Mucosa of stomach (tissue), 1 donor: Measurements from ENCODE around the gene CLEC18A.
"Not testable (repeated sequence)": the region's sequence is repeated elsewhere in the genome, so short reads cannot be mapped to it uniquely, and the experiment has no call there.

ENCODE experiments used
- H3K27me3 ChIP-seq: one replicate; pipeline ENCODE4 v1.7.0; 2013; ENCODE audit warnings: mild to moderate bottlenecking, low read length; ENCODE audit not compliant: control insufficient read depth, insufficient read depth
- H3K36me3 ChIP-seq: one replicate; pipeline ENCODE4 v1.7.0; 2013; ENCODE audit warnings: low read length; ENCODE audit not compliant: control insufficient read depth, insufficient read depth
- H3K4me1 ChIP-seq: one replicate; pipeline ENCODE4 v1.7.0; 2013; ENCODE audit warnings: mild to moderate bottlenecking, low read length; ENCODE audit not compliant: control insufficient read depth, insufficient read depth
- H3K4me3 ChIP-seq: one replicate; pipeline ENCODE4 v1.7.0; 2013; ENCODE audit warnings: low read length
- H3K9ac ChIP-seq: one replicate; pipeline ENCODE4 v1.7.0; 2013; ENCODE audit warnings: mild to moderate bottlenecking, low read length, moderate library complexity
- H3K9me3 ChIP-seq: one replicate; pipeline ENCODE4 v1.7.0; 2013; ENCODE audit warnings: mild to moderate bottlenecking, low read length, moderate library complexity; ENCODE audit not compliant: control insufficient read depth
- donor health status: Pancreatic carcinoma.

The CLEC18A gene

DNA sequence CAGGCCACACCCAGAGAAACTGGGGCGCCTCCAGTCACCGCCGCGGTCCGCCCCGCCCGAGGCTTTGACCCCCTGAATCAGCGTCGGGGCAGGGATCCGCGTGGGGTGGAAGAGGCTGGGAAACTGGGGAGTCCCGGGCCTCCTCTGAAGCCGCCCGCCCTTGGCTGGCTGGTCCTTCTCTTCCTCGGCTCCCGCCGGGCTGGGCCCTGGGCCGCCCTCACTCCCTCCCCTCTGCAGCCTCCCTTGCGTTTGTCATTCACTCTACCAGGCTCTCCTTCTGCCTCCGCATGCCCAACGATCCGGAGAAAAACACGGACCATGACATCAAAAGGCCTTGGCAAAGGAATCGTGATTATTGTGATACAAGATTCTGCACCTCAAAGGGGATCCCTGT lies 14.5 kb downstream of the CLEC18A start:
- not testable (repeated sequence) for H3K36me3 ChIP-seq, H3K4me1 ChIP-seq, H3K4me3 ChIP-seq, H3K9me3 ChIP-seq, H3K27me3 ChIP-seq, H3K9ac ChIP-seq

DNA sequence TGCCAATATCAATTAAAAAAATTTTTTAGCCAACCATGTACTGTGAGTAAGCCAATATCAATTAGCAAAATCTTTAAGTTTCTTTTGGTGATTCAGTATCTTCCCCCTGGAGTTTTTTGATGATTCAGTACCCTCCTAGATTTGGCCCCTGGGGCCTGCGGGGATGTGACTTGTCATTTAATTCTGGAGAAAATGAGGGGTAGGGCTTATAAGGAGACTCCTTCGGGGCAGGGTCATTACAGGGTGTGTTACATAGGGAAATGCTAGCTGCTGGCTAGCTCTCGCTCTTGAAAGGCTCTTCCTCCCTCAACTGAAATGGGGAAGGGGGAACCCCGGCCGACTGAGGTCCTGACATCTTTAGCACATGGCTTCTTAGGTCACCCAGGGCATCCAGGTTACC lies 16.6 kb downstream of the CLEC18A start:
- not testable (repeated sequence) for H3K4me1 ChIP-seq, H3K27me3 ChIP-seq, H3K4me3 ChIP-seq, H3K9ac ChIP-seq, H3K36me3 ChIP-seq, H3K9me3 ChIP-seq

DNA sequence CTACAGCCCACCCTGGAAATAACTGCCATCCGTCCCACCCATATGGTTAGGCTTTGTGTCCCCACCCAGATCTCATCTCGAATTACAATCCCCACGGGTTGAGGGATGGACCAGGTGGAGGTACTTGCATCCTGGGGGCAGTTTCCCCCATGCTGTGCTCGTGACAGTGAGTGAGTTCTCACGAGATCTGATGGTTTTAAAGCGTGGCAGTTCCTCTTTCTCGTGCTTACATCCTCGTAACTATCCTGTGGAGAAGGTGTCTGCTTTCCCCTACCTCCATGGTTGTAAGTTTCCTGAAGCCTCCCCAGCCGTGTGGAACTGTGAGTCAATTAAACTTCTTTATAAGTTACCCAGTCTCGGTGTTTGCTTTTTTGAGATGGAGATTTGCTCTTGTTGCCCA lies 17.0 kb downstream of the CLEC18A start:
- H3K4me1 ChIP-seq, H3K36me3 ChIP-seq, H3K9me3 ChIP-seq, H3K4me3 ChIP-seq, H3K27me3 ChIP-seq, H3K9ac ChIP-seq: not testable (repeated sequence)

GRCh38 chr16:69969657-69970056 lies 18.5 kb downstream of the CLEC18A start:
- H3K4me1 ChIP-seq, result not testable (repeated sequence)

DNA sequence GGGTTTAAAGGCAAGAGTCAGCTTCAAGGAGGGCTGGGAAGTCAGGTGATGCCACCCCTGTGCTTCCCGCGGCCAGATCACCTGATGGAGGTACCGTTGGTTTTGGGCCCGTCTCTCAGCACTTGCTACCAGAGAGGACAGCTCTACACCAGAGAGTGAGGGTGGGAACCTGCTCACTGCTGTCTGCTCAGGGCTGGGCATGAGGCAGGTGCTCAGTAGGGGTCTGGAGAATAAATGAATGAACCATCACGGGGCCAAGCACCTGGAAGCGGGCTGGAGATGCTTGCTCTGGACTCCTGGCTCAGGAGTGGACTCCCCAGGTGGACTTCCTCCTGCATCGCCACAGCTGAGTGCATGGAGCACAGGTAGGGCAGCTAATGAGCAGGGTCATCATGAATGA lies 21.0 kb downstream of the CLEC18A start:
- not testable (repeated sequence) for H3K4me3 ChIP-seq, H3K9me3 ChIP-seq, H3K9ac ChIP-seq, H3K27me3 ChIP-seq, H3K36me3 ChIP-seq, H3K4me1 ChIP-seq

More at GRCh38 chr16:69969657-69970056, 18.5 kb downstream of the CLEC18A start:
- H3K36me3 ChIP-seq, H3K4me3 ChIP-seq, H3K9me3 ChIP-seq, H3K9ac ChIP-seq, H3K27me3 ChIP-seq: not testable (repeated sequence)

GRCh38 chr16:69972935-69973334 lies 21.8 kb downstream of the CLEC18A start:
- not testable (repeated sequence) for H3K4me3 ChIP-seq, H3K4me1 ChIP-seq, H3K27me3 ChIP-seq, H3K36me3 ChIP-seq, H3K9me3 ChIP-seq, H3K9ac ChIP-seq

GRCh38 chr16:69985196-69985595 lies 34.1 kb downstream of the CLEC18A start:
- not testable (repeated sequence) for H3K9me3 ChIP-seq, H3K36me3 ChIP-seq, H3K4me3 ChIP-seq

GRCh38 chr16:69997956-69998355 lies 46.8 kb downstream of the CLEC18A start:
- not testable (repeated sequence) for H3K9me3 ChIP-seq, H3K36me3 ChIP-seq, H3K27me3 ChIP-seq, H3K4me3 ChIP-seq, H3K9ac ChIP-seq, H3K4me1 ChIP-seq

More at GRCh38 chr16:69985196-69985595, 34.1 kb downstream of the CLEC18A start:
- H3K4me1 ChIP-seq, H3K27me3 ChIP-seq, H3K9ac ChIP-seq: not testable (repeated sequence)

DNA sequence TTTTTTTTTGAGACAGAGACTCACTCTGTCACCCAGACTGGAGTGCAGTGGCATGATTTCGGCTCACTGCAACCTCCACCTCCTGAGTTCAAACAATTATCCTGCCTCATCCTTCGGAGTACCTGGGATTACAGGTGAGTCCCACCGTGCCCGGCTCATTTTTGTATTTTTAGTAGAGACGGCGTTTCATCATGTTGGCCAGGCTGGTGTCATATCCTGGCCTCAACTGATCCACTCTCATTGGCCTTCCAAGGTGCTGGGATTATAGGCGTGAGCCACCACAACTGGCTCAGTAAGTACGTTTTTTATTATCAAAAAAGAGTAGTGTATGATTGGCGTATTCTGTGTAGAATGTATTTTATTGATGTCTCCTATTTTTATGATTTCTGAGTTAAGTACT lies 48.7 kb downstream of the CLEC18A start:
- not testable (repeated sequence) for H3K27me3 ChIP-seq, H3K9me3 ChIP-seq, H3K4me3 ChIP-seq, H3K36me3 ChIP-seq, H3K4me1 ChIP-seq, H3K9ac ChIP-seq

GRCh38 chr16:70003511-70003910 lies 52.4 kb downstream of the CLEC18A start:
- not testable (repeated sequence) for H3K36me3 ChIP-seq, H3K9ac ChIP-seq, H3K27me3 ChIP-seq, H3K4me3 ChIP-seq, H3K4me1 ChIP-seq, H3K9me3 ChIP-seq

GRCh38 chr16:70008604-70009003 lies 57.5 kb downstream of the CLEC18A start:
- not testable (repeated sequence) for H3K4me3 ChIP-seq, H3K9me3 ChIP-seq, H3K36me3 ChIP-seq, H3K9ac ChIP-seq, H3K27me3 ChIP-seq, H3K4me1 ChIP-seq

DNA sequence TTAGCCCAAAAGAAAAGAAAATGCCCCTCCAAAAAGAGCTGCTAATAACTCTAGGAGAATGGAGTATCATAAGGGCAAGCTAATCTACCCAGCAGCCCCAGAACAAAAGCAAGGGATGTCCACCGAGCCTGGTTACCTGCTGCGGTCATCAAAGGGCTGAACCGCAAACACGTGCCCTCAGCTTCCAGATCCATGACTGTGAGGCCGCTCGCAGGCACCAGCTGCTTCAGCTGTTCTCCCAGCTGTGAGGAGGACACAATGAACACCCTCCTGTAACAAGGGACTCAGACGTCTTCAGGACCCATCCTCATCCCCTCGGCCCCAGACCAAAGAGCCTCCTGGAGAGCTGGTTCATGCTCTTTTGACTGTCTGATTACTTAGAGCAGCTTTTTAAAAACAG lies 59.5 kb downstream of the CLEC18A start:
- H3K27me3 ChIP-seq, H3K4me1 ChIP-seq, H3K36me3 ChIP-seq, H3K4me3 ChIP-seq, H3K9me3 ChIP-seq, H3K9ac ChIP-seq: not testable (repeated sequence)

DNA sequence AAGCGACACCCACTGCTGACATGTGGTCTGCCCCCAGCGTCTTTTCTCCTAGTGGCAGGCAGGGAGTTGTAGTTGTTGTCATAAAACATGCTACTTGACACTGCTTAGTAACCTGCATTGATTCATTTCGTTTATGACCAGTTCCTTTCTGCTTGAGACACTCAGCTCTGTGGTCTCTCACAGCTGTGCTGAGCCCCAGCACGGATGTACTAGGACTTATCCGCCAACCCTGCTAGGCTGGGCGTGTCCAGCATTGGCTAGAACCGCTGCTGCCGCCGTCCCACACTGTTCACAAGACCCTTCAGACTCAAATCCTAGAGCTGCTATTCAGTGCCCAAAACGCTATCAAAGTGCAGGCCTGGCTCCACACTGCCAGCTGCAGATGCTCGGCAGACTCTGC lies 60.0 kb downstream of the CLEC18A start:
- H3K27me3 ChIP-seq, H3K9ac ChIP-seq, H3K4me3 ChIP-seq, H3K4me1 ChIP-seq, H3K9me3 ChIP-seq, H3K36me3 ChIP-seq: not testable (repeated sequence)
